GM19239 (cell line): ENCODE data around the gene PLP1.
A peak's percentile ranks its signal among the peaks of the same experiment; 100 is the strongest.
"Not testable (repeated sequence)": the region's sequence is repeated elsewhere in the genome, so short reads cannot be mapped to it uniquely, and the experiment has no call there.

ENCODE experiments used
- DNase-seq: peaks from one replicate; pipeline ENCODE4 v3.0.0; 2011; ENCODE audit warnings: low spot score; ENCODE audit not compliant: insufficient read length
- FAIRE-seq: peaks from 2 replicates; lab custom pipeline; 2011; peaks lifted over from hg19 to GRCh38; lab: Jason Lieb, UNC

Gene PLP1

DNA sequence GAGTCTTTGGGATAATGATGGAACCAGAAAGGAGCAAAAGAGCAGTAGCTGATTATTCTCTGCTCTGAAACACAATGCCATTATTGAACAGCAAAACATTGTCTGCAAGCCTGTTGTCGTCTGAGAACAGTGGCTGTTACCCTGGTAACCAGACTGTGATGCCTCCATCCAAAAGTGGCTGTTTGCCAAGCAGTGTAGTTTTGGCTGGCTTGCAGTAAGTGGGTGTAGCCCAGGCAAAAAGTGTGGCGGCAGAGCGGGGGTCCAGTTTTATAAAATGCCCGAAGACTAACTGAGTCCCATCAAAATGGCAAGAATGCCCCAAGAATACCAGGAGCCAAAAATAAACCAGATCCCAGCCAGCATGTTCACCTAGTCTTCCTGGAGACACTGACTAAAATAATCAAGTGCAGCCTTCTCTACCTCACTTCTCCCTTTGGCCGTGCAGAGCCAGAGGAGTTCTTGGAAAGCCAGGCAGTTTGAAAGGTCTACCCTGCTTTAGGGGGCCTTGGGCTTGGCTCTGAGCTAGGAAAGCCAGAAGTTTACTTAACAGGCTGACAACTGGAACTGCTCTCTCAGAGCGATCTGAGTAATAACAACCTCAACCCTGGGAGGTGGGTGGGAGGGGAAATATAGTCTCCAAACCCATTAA, 2.6 kb downstream of the PLP1 start:
- no peak for FAIRE-seq

DNA sequence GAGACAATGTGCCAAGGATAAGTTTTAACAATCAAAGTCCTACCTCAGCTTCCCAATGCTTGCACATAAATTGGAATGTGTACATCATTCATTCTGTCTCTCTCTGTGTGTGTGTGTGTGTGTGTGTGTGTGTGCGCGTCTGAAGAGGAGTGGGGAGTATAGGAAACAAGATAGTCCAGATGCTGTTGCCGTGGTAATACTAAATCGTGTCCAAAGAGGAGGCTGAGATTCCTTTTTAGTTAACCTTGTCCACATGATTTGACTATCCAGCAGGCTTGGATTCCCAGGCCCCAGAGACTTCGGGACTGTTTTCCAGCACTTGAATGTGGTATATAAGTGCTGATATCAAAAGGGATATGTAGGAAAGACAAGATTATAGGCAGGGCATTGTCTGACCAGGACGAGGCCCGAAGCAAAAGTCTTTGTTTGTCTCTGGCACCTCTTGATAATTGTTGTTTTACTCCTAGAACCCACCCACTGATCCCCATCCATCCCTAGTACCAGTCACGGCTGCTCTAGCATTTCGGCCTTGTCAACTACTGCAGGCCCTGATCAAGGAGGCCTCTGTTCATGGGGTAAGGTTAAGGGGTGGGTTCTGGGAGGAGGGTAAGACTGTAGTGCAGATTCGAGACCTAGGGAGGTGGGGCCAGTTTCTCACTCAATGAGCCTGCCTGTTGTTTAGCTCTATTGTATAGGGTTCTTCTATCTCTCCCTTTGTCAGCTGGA, 3.9 kb downstream of the PLP1 start:
- DNase-seq (no peak), FAIRE-seq (no peak)

More for the DNA sequence above, 2.6 kb downstream of the PLP1 start:
- DNase-seq: no peak

DNA sequence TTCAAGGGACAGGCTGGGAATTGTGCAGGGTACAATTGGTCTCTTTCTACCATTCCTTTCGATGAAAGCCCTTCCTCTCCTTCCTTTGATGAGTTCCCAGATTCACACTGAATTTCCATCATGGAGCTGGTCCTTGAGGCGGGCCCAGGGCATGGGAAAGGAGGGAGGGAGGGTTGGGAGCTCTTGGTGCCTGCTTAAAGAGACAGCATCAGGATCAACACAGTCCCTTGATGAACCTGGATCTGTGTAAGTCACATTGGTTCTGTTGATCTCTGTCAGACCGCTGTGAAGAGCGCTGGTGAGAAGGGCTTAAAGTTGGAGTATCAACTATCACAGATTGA, 4.4 kb downstream of the PLP1 start:
- DNase-seq (no peak), FAIRE-seq (no peak)

DNA sequence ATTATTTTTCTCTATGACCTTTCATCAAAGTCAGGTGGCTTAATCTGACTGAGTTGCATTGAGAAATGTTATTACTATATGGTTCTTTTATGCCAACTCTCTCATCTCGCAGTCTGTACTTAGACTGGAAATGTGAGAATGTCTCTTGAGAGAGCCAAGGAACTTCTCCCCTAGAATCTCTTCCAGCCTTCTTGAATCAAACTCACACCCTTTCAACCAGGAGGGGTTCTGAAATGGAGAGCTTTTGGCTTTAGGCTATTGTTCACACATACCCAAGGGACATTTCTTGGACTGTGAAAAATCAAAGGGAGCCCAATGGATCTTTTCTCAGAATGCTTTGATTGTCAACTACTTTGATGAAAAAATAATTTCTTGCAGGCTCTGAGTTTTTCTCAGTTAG, 5.1 kb downstream of the PLP1 start:
- no peak for FAIRE-seq

DNA sequence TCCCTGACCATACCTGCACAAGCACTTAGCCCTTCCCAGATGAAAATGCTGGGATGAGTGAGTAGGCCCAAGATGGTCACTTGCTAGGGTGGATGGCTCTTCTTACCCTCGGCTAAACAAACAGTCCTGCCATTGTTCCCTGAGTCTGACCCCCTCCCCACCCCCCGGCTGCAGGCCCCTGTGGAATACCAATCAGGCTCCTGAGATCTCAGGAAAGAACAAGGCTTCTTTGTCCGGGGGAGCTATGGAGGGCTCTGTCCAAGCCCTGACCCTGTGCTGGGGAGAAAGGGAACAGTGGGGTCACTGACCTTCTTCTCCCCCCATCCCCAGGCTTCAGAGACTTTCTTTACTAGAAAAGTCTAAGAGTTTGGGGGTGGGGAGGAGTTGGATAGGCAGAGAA, 6.0 kb downstream of the PLP1 start:
- no peak for DNase-seq

More for the DNA sequence above, 5.1 kb downstream of the PLP1 start:
- DNase-seq: no peak

DNA sequence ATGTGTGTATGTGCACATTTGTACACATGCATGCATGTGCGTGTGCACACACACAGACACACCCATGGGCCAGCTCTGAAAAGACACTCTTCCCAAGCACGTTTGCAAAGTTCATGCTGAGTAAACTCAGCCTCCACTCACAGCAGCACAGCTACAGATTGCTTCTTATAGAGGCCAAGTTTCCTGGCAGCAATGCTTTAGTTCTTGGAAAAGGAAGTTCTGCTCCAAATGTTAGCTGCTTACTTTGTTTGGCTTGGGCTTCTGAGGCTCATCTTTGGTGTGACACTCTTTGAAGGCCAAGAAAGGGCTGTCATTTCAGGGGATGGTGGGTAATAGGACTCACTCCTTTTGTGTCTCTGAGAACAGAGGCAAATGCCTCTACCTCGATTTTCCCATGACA, 6.6 kb downstream of the PLP1 start:
- no peak for FAIRE-seq
- no peak for DNase-seq

More for the DNA sequence above, 6.0 kb downstream of the PLP1 start:
- FAIRE-seq: no peak

DNA sequence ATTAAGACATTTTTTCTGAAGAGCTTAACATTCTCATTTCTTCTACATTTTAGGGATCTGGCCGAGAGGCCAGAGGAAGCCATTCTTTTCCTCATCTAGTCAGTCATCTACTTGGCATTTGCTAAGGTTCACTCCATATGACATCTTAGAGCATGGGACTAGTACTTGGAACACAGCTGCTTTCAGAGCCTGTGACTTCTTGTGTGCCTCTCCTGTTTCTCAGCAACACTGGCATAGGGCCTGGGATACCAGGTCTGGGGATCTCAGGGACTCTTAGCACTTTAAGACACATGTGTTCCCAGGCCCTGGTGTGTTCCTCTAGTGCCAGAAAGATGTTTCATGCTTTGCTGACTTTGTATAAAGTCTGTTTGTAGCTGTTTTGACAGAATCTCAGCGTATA, 7.3 kb downstream of the PLP1 start:
- no peak for DNase-seq
- FAIRE-seq: no peak

DNA sequence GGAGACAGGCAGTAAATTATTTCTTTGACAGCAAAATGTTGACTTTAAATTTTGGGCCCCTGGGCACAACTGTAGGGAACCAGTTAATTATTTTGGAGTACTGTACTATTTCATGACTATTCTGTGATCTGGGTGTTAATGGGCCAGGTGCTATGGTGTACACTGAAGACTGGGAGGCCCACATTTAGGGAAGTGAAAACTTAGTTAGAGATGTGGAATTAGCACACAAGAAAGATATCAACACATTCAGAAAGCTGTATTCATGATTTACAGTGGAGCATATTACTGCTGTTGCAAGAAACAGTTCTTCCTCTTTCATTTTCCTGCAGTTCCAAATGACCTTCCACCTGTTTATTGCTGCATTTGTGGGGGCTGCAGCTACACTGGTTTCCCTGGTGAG, 12.4 kb downstream of the PLP1 start:
- FAIRE-seq (peak; percentile 82), DNase-seq (no peak)

DNA sequence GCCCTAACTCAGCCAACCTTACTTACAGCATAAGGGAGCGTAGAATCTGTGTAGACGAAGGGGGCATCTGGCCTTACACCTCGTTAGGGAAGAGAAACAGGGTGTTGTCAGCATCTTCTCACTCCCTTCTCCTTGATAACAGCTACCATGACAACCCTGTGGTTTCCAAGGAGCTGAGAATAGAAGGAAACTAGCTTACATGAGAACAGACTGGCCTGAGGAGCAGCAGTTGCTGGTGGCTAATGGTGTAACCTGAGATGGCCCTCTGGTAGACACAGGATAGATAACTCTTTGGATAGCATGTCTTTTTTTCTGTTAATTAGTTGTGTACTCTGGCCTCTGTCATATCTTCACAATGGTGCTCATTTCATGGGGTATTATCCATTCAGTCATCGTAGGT, 14.6 kb downstream of the PLP1 start:
- FAIRE-seq (no peak), DNase-seq (no peak)

DNA sequence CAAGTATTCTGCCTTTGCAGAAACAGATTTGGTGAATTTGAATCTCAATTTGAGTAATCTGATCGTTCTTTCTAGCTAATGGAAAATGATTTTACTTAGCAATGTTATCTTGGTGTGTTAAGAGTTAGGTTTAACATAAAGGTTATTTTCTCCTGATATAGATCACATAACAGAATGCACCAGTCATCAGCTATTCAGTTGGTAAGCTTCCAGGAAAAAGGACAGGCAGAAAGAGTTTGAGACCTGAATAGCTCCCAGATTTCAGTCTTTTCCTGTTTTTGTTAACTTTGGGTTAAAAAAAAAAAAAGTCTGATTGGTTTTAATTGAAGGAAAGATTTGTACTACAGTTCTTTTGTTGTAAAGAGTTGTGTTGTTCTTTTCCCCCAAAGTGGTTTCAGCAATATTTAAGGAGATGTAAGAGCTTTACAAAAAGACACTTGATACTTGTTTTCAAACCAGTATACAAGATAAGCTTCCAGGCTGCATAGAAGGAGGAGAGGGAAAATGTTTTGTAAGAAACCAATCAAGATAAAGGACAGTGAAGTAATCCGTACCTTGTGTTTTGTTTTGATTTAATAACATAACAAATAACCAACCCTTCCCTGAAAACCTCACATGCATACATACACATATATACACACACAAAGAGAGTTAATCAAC, 15.3 kb downstream of the PLP1 start:
- FAIRE-seq (no peak), DNase-seq (no peak)

DNA sequence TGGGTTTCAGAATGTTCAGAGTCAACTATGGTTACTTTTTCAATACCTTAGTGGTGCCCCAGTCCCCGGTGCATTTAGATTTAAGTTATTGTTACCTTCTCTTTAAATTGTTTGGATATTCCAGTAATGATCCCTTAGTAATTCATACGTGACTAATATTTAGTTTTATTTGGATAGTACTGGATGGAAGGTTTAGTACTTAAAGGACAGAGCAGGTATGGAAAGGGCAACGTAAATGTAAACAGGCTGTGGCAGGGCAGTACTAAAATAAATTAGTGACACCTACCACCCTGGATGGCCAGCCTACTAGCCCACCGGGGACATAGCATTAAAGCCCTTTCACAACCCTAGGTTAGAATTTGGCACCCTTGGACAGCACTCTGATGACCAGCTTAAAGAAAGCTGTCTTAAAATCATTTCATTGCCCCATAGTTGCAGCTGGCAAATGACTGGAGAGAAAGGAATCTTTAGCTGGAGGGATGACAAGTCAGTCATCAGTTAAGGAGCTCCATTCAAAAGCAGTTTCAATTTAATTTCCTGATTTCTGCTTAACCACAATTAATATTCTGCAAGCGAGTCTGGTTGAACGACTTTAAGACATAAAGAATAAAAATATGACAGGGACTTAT, 16.4 kb downstream of the PLP1 start:
- DNase-seq (no peak), FAIRE-seq (no peak)

DNA sequence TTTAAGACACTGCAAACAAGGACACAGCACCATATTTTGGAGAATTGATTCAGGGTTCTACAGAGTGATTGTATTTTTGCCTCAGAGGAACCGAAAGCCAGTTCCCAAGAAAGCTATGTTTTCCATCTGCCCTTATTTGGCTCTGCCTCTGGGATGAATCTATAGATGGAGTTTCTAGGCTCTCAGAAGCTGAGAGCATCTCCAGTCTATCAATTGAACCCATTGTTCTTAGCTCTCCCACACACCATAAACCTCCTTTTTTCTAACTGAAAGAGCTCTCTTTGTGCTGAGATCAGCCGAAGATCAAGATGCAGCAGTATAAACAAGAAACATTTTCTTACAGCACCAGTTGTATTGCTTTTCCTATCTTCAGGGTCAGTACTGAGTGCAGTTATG, 16.9 kb downstream of the PLP1 start:
- DNase-seq (no peak), FAIRE-seq (no peak)

DNA sequence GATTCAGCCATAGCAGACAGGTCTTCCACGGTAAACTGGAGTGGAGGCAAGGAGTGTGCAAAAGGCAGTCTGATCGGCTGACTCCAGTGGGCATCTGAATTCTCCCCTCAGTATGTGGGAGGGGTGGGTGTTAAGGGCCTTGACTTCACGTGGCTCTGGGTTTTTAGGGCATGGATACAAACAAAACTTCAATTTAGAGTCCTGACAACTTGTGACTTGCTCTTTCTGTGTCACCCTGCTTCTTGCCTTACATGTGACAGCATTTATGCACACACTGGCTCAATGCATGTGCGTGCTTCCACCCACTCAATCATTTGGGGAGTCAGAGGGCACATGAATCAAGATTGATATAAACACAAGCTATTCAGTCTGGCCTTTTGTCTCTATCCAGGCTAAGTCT, 17.5 kb downstream of the PLP1 start:
- FAIRE-seq: no peak
- DNase-seq: no peak

DNA sequence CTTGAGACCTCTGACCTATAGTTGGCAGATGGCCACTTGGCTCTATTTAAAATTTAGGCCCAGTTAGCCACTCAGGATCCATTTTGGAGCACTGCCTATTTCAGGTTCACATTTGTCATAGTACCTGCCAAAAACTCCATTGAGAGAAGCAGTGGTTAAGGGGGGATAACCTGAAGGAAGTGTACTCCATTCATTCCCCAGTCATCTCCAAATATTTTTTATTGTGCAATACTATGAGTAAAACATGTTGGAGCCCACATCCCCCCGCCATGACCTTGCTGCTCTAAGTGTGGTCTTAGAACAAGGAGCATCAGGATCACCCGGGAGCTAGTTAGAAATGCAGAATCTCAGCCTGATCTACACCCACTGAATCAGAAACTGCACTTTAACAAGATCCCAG, 21.1 kb downstream of the PLP1 start:
- DNase-seq: no peak
- FAIRE-seq: no peak

DNA sequence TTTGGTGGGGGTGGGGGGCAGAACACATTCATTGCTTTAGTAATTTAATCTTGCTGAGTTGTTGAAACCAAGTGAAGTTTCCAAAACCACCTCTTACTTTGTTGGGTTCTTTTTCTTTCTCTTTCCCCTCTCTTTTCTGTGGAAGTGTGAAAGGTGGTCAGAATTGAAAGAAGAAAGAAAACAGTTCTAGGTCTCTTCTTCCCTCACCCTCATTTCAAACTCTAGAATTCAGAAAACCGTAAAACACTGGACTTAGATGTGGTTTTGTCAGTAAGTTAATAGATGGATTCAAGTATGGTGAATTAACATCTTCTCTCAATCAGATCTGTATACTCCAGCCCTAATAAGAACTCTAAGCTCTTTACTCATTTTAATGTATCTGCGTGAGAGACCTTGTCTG, 23.7 kb downstream of the PLP1 start:
- no peak for DNase-seq
- no peak for FAIRE-seq

DNA sequence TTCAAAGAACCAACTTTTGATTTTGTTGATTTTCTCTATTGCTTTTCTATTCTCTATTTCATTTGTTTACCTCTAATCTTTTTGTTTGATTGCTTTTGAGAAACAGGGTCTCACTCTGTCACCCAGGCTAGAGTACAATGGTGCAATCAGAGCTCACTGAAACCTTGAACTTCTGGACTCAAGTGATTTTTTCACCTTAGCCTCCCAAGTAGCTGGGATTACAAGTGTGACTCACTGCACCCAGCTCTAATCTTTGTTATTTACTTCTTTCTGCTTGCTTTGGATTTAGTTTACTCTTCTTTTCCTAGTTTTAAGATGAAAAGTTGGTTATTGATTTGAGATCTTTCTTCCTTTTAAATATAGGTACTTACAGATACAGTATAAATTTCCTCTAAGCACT, 29.2 kb downstream of the PLP1 start:
- FAIRE-seq (no peak), DNase-seq (no peak)

DNA sequence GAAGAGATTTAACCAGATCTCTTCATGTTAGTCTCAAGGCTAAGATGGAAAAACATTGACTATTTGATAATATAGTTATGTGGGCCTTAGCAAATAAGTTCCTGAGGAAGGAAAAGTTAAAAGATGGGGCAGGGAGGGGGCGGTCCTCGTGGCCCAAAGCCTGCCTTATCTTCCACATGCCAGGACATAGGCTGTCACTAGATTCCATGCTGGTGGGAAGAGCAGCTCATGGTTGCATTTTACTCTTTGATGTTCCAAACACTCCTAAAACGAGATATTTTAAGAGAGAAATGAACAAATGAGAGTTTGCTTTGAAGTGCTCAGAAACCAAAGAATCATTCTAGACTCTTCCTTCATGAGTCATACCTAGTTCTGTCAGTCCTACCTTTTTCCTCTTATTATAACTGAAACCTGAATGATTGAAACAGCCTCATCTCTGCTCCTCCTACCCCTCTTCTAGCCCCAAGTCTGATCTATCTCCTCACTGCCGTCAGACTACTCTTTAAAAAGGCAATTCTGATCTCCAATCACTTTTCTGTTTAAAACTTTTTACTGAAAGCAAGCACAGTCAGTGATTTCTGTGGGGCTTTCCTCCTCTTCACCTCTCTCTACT, 30.3 kb downstream of the PLP1 start:
- no peak for FAIRE-seq

DNA sequence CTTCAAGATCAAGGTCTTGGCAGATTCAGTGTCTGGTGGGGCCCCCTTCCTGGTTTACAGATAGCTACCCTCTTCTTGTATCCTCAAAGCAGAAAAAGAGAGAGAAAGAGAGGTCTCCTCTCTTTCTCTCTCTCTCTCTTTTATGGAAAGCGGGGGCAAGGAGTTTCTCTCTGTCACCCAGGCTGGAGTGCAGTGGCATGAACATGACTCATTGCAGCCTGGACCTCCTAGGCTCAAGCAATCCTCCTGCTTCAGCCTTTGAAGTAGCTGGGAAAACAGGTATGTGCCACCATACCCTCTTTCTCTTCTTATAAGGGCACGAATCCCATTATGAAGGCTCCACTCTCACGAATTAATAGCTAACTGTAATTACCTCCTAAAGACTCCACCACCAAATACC, 35.2 kb downstream of the PLP1 start:
- DNase-seq: no peak
- no peak for FAIRE-seq

More for the DNA sequence above, 30.3 kb downstream of the PLP1 start:
- DNase-seq: no peak

DNA sequence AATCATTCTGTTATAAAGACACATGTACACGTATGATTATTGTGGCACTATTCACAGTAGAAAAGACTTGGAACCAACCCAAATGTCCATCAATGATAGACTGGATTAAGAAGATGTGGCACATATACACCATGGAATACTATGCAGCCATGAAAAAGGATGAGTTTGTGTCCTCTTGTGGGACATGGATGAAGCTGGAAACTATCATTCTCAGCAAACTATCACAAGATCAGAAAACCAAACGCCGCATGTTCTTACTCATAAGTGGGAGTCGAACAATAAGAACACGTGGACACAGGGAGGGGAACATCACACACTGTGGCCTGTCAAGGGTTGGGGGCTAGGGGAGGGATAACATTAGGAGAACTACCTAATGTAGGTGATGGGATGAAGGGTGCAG, 40.5 kb downstream of the PLP1 start:
- not testable (repeated sequence) for FAIRE-seq, DNase-seq

DNA sequence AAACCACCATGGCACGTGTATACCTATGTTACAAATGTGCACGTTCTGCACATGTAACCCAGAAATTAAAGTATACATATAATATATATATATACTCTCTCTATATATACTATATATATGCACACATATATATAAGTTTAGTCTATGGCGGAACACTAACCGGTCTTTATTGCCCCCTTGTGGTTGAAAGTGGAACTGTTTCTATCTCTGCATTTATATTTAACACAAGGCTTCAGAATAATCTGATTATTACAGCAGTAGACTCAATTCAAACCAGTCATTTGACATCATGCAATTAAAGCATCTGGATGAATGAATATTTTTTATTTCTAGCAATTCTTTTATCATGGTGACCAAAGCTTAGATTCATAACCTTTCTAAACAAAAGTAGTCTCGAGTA, 40.9 kb downstream of the PLP1 start:
- FAIRE-seq (no peak), DNase-seq (no peak)
